HepG2 (cell line): ENCODE results near the gene ANKRD52. TPM values are rescaled to one million over a fixed set of nuclear protein-coding genes. Genes with fewer than 3 reads are reported as not detected.
A peak's percentile ranks its signal among the peaks of the same experiment; 100 is the strongest.

Experiments
- FOXC1 ChIP-seq: sonication (generic); formaldehyde crosslinking; IDR thresholded peaks from 2 replicates; pipeline ENCODE4 v1.8.0; 2022; ENCODE audit warnings: mild to moderate bottlenecking, missing genetic modification reagents, borderline replicate concordance
- JDP2 ChIP-seq: sonication (generic); formaldehyde crosslinking; IDR thresholded peaks from 2 replicates; pipeline ENCODE4 v1.8.1; 2022; ENCODE audit warnings: missing genetic modification reagents, borderline replicate concordance
- KDM5A ChIP-seq: fragments of 200-600 bp; sonication (generic); IDR thresholded peaks from 2 replicates; pipeline ENCODE4 v1.7.0; 2018; ENCODE audit warnings: antibody characterized with exemption, mild to moderate bottlenecking, low read length, borderline replicate concordance
- KDM6A ChIP-seq: IDR thresholded peaks from 2 replicates; pipeline ENCODE4 v1.6.1; 2016; ENCODE audit warnings: low read depth
- MED1 ChIP-seq: sonication (generic); formaldehyde crosslinking; IDR thresholded peaks from 2 replicates; pipeline ENCODE4 v1.4.0; 2020; ENCODE audit warnings: missing genetic modification reagents
- MXI1 ChIP-seq: IDR thresholded peaks from 3 replicates; pipeline ENCODE4 v1.6.1; 2012; ENCODE audit warnings: low read depth, low read length, inconsistent platforms, borderline replicate concordance
- MYNN ChIP-seq: sonication (generic); formaldehyde crosslinking; IDR thresholded peaks from 2 replicates; pipeline ENCODE4 v1.4.0; 2020; ENCODE audit warnings: mild to moderate bottlenecking, low read depth, missing genetic modification reagents
- NCOA2 ChIP-seq: sonication (generic); formaldehyde crosslinking; IDR thresholded peaks from 2 replicates; pipeline ENCODE4 v1.8.0; 2022; ENCODE audit warnings: inconsistent platforms
- POGZ ChIP-seq: sonication (generic); formaldehyde crosslinking; IDR thresholded peaks from 2 replicates; pipeline ENCODE4 v1.4.0; 2020; ENCODE audit warnings: mild to moderate bottlenecking, missing genetic modification reagents
- SALL2 ChIP-seq: sonication (generic); formaldehyde crosslinking; IDR thresholded peaks from 2 replicates; pipeline ENCODE4 v1.8.1; 2023; ENCODE audit warnings: mild to moderate bottlenecking, missing genetic modification reagents, inconsistent platforms
- SIN3B ChIP-seq: fragments of 150-350 bp; IDR thresholded peaks from 2 replicates; pipeline ENCODE4 v1.6.1; 2014; ENCODE audit warnings: low read length
- ZNF431 ChIP-seq: sonication (generic); formaldehyde crosslinking; IDR thresholded peaks from 2 replicates; pipeline ENCODE4 v1.9.0; 2022; ENCODE audit warnings: missing genetic modification reagents, low read depth, mild to moderate bottlenecking, borderline replicate concordance
- ZNF670 ChIP-seq: sonication (generic); formaldehyde crosslinking; IDR thresholded peaks from 2 replicates; pipeline ENCODE4 v1.8.0; 2022; ENCODE audit warnings: mild to moderate bottlenecking, missing genetic modification reagents, borderline replicate concordance
- ZNF674 ChIP-seq: sonication (generic); formaldehyde crosslinking; IDR thresholded peaks from 2 replicates; pipeline ENCODE4 v1.5.0; 2020; ENCODE audit warnings: low read depth, mild to moderate bottlenecking, missing genetic modification reagents
- ZNF777 ChIP-seq: sonication (generic); formaldehyde crosslinking; IDR thresholded peaks from 2 replicates; pipeline ENCODE4 v1.4.0; 2020; ENCODE audit warnings: missing genetic modification reagents
- polyA plus RNA-seq, 8 experiments: library from polyadenylated mRNA; depleted of rRNA in 3 of 8; stranded (reverse) in 7 of 8; unstranded in 1 of 8; fragments of >200 nt; fragmentation: Illumina TruSeq in 4 of 8; extraction: Trizol in 4 of 8; gene quantifications; 2 replicates each; pipeline versions ENCODE4 v1.2.1 to v1.2.3, GENCODE V29; 2011 to 2016; ENCODE audit warnings: low read depth in 4 of 8, missing spikeins in 1 of 8, mixed read lengths in 1 of 8; ENCODE audit not compliant: insufficient read depth in 1 of 8
- total RNA-seq, 5 experiments: library from RNA; depleted of rRNA; stranded (reverse); fragments of >200 nt; fragmentation: Illumina TruSeq; extraction: Trizol; gene quantifications; 2 replicates each; pipeline ENCODE4 v1.2.3, GENCODE V29; 2016; ENCODE audit warnings: low read depth in 1 of 5
- TF ChIP-seq, protein P1 (sequence below): IDR thresholded peaks from 2 replicates; pipeline ENCODE4 v1.6.1; 2016; ENCODE audit warnings: mild to moderate bottlenecking, missing biosample characterization, missing genetic modification reagents
- TF ChIP-seq, protein P2 (sequence below): sonication (generic); formaldehyde crosslinking; conservative IDR thresholded peaks from 2 replicates; pipeline ENCODE4 v1.4.0; 2020; ENCODE audit warnings: missing genetic modification reagents
- TF ChIP-seq, protein P3 (sequence below): sonication (generic); formaldehyde crosslinking; IDR thresholded peaks from 2 replicates; pipeline ENCODE4 v1.5.0; 2020; ENCODE audit warnings: missing genetic modification reagents
- TF ChIP-seq, protein P4 (sequence below): sonication (generic); formaldehyde crosslinking; IDR thresholded peaks from 2 replicates; pipeline ENCODE4 v1.4.0; 2020; ENCODE audit warnings: mild to moderate bottlenecking, missing genetic modification reagents, borderline replicate concordance

ANKRD52 gene
- total and polyA plus RNA-seq, 2 of the 13 experiments (the other 11 are each of a cell fraction or from before 2014, with no cell fraction given): 7.8 to 9.2 TPM

DNA sequence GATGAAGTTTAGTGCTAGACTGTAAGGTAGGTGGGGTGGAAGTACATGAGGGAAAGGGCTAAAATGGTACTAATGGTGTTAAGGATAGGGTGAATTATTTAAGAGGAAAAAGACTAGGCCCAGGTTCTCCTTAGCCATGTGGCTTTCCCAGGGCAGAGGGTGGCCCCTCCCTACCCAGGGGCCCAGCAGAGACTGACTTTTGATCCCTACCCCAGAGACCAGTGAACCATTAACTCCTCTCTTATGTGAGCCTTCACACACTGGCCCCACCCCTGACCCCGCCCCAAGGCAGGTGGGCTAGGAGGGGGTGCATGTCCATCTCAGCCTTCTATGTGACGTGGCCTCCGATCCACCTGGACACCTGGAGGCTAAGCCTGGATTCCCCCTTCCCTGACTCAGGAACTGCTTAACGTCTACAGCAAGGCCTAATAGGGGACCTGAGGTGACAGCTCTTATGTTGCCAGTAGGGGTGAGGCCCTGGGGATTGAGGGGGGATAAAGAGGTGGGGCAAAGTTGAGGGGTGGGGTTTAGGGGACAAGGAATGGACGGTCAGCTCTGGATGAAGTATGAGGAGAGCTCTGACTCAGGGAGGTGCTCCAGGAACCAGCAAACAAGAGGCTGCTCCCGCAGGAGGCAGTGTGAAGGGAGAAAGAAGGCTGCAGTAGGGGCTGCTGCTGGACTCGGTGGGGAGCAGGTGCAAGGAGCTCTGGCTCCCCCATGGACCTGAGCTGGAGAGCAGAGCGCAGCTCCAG, 27.6 kb downstream of the ANKRD52 start (continued):
- TF ChIP-seq, protein P1, sequence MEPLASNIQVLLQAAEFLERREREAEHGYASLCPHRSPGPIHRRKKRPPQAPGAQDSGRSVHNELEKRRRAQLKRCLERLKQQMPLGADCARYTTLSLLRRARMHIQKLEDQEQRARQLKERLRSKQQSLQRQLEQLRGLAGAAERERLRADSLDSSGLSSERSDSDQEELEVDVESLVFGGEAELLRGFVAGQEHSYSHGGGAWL (CRISPR knock-in tag): 0 out of 2 replicates have a peak, but pooled peaks have one; percentile 12
- TF ChIP-seq, protein P2, sequence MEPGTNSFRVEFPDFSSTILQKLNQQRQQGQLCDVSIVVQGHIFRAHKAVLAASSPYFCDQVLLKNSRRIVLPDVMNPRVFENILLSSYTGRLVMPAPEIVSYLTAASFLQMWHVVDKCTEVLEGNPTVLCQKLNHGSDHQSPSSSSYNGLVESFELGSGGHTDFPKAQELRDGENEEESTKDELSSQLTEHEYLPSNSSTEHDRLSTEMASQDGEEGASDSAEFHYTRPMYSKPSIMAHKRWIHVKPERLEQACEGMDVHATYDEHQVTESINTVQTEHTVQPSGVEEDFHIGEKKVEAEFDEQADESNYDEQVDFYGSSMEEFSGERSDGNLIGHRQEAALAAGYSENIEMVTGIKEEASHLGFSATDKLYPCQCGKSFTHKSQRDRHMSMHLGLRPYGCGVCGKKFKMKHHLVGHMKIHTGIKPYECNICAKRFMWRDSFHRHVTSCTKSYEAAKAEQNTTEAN (CRISPR knock-in tag): no peak
- peak; percentile 26 for TF ChIP-seq MED1 (CRISPR knock-in tag)
- TF ChIP-seq ZNF670: peak; percentile 62; the same call in 1 of the 2 replicates
- TF ChIP-seq MYNN: no peak
- TF ChIP-seq MXI1: peak; percentile 85; the same call in 1 of the 3 replicates
- peak; percentile 82 for TF ChIP-seq FOXC1 (CRISPR knock-in tag)
- TF ChIP-seq, protein P3, sequence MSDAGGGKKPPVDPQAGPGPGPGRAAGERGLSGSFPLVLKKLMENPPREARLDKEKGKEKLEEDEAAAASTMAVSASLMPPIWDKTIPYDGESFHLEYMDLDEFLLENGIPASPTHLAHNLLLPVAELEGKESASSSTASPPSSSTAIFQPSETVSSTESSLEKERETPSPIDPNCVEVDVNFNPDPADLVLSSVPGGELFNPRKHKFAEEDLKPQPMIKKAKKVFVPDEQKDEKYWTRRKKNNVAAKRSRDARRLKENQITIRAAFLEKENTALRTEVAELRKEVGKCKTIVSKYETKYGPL (CRISPR knock-in tag): no peak
- peak; percentile 21; the same call in 1 of the 2 replicates for TF ChIP-seq SALL2 (CRISPR knock-in tag)
- peak; percentile 80 for TF ChIP-seq KDM6A
- TF ChIP-seq JDP2 (CRISPR knock-in tag): no peak
- TF ChIP-seq, protein P4, sequence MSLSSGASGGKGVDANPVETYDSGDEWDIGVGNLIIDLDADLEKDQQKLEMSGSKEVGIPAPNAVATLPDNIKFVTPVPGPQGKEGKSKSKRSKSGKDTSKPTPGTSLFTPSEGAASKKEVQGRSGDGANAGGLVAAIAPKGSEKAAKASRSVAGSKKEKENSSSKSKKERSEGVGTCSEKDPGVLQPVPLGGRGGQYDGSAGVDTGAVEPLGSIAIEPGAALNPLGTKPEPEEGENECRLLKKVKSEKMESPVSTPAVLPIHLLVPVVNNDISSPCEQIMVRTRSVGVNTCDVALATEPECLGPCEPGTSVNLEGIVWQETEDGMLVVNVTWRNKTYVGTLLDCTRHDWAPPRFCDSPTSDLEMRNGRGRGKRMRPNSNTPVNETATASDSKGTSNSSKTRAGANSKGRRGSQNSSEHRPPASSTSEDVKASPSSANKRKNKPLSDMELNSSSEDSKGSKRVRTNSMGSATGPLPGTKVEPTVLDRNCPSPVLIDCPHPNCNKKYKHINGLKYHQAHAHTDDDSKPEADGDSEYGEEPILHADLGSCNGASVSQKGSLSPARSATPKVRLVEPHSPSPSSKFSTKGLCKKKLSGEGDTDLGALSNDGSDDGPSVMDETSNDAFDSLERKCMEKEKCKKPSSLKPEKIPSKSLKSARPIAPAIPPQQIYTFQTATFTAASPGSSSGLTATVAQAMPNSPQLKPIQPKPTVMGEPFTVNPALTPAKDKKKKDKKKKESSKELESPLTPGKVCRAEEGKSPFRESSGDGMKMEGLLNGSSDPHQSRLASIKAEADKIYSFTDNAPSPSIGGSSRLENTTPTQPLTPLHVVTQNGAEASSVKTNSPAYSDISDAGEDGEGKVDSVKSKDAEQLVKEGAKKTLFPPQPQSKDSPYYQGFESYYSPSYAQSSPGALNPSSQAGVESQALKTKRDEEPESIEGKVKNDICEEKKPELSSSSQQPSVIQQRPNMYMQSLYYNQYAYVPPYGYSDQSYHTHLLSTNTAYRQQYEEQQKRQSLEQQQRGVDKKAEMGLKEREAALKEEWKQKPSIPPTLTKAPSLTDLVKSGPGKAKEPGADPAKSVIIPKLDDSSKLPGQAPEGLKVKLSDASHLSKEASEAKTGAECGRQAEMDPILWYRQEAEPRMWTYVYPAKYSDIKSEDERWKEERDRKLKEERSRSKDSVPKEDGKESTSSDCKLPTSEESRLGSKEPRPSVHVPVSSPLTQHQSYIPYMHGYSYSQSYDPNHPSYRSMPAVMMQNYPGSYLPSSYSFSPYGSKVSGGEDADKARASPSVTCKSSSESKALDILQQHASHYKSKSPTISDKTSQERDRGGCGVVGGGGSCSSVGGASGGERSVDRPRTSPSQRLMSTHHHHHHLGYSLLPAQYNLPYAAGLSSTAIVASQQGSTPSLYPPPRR (CRISPR knock-in tag): peak; percentile 57; the same call in 1 of the 2 replicates
- peak; percentile 85; the same call in 1 of the 2 replicates for TF ChIP-seq ZNF431 (CRISPR knock-in tag)
- no peak for TF ChIP-seq SIN3B
- TF ChIP-seq ZNF674 (CRISPR knock-in tag): no peak
- TF ChIP-seq NCOA2: 0 out of 2 replicates have a peak, but pooled peaks have one; percentile 5
- peak; percentile 46; the same call in 1 of the 2 replicates for TF ChIP-seq ZNF777
- TF ChIP-seq KDM5A: peak; percentile 67; the same call in 1 of the 2 replicates
- peak; percentile 18; the same call in 1 of the 2 replicates for TF ChIP-seq POGZ (CRISPR knock-in tag)
